ENCODE data around the gene CHN2. TPM values are rescaled to one million over a fixed set of nuclear protein-coding genes. Genes with fewer than 3 reads are reported as not detected.

CHN2 gene
- total RNA-seq, 4 donors from 2014 or later, result 7.6 to 25.9 (median 17.8) TPM

DNA sequence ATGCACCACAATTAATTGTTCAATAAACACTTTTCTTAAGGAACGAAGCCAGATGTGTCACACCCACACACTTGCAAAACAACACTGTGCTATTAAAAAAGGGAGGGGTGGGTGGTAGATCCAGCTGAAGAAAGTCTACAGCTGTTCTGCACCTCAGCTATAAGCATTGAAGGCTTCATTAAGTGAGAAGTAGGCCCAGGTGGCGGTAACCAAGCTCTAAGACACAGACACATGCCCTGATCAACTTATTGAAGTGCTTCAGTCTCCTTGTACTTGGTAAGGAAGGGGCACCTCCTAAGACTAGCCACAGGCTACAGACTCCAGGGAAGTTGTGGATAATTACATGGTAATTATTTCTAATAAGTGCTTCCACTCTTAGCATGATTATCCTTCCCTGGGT, 43.7 kb upstream of the CHN2 start:
- TF ChIP-seq, protein P1, sequence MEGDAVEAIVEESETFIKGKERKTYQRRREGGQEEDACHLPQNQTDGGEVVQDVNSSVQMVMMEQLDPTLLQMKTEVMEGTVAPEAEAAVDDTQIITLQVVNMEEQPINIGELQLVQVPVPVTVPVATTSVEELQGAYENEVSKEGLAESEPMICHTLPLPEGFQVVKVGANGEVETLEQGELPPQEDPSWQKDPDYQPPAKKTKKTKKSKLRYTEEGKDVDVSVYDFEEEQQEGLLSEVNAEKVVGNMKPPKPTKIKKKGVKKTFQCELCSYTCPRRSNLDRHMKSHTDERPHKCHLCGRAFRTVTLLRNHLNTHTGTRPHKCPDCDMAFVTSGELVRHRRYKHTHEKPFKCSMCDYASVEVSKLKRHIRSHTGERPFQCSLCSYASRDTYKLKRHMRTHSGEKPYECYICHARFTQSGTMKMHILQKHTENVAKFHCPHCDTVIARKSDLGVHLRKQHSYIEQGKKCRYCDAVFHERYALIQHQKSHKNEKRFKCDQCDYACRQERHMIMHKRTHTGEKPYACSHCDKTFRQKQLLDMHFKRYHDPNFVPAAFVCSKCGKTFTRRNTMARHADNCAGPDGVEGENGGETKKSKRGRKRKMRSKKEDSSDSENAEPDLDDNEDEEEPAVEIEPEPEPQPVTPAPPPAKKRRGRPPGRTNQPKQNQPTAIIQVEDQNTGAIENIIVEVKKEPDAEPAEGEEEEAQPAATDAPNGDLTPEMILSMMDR (IDR thresholded peaks at IDR 0.05), result no peak
- DNase-seq (ENCODE audit: low spot score) (no peak), ATAC-seq (ENCODE audit: low FRiP score) (no peak)

- TF ChIP-seq, protein P1 (IDR thresholded peaks at IDR 0.05), result no peak
- DNase-seq (ENCODE audit: low spot score) (no peak), ATAC-seq (ENCODE audit: low FRiP score) (no peak)
Observed at GRCh38 chr7:29154076-29154475, 40.5 kb upstream of the CHN2 start.

DNA sequence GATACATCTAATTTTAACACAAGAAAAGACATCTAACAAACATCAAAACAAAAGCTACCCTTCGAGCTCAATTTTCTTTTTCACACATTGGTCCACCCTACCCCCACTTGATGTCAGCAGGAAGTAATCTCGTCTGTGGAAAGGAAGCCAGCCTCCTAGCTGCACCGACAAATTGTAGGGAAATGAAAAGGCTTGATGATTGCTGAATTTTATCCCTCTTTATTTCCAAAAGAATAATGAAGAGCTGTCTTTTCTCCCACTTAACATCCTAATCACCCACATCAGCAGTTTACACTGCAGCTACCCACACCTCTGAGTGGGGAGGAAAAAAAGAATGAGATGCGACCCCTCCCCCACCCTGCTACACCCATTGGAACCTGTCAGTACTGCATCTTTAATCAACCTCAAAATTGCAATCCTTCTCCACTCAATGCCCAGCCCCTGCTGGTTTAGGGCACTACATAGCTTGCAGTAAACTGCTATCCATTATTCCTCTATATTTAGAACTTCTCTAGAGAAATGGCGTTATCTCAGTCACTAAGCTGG, 37.6 kb upstream of the CHN2 start:
- TF ChIP-seq, protein P1 (IDR thresholded peaks at IDR 0.05), result no peak
- ATAC-seq (ENCODE audit: low FRiP score) (no peak), DNase-seq (ENCODE audit: low spot score) (no peak)

DNA sequence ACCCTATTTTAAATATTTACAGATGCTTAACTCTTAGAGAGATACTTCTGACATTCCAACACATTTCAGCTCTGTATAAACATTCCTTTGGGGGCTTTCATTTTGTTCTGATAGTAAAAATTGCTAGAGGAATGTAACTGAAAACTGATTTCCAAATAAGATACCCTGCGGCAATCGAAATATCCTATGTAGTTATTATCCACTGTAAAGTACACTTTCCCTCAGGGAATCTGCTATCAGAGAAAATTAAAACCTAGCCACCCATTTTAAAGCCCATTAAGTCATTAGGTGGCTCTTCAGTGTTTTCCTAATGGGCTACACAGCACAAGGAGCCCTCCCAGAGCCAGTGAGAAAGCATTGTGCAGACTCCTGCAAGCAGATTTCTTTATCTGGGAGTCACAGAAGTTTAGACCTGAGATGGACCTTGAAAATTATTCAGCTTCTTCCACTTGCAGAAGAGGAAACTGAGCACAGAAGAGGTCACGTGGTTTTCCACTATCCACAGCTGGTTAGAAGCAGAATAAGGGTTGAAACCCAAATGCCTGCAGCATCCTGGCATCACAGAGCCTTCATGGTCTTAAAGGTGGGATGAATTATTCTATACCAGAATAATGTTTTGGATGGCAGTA, 35.7 kb upstream of the CHN2 start:
- DNase-seq (ENCODE audit: low spot score) (no peak), ATAC-seq (ENCODE audit: low FRiP score) (no peak)
- TF ChIP-seq, protein P1 (IDR thresholded peaks at IDR 0.05), result no peak

DNA sequence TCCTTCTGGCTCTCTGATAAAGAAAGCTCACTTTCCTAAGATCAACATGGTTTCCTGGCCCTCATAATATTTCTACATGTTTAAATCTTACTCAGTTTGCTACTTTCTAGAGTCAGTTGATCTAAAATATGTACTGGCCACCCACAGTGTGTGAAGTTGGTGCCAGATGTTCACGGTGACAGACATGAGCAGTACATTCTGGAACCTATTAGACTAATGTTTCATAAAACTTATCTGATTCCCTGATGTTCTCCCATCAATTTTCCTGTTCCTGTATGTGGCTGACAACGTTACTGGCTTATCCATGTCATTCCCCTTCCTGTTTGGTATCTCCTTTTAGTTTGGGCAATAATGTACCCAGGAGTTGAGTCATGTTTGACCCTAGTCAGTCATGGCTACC, 34.5 kb upstream of the CHN2 start:
- TF ChIP-seq, protein P1 (IDR thresholded peaks at IDR 0.05), result no peak
- ATAC-seq (ENCODE audit: low FRiP score) (no peak), DNase-seq (ENCODE audit: low spot score) (no peak)

GRCh38 chr7:29161231-29161630, 33.3 kb upstream of the CHN2 start:
- ATAC-seq (ENCODE audit: low FRiP score) (no peak), DNase-seq (ENCODE audit: low spot score) (no peak)
- TF ChIP-seq, protein P1 (IDR thresholded peaks at IDR 0.05), result no peak

DNA sequence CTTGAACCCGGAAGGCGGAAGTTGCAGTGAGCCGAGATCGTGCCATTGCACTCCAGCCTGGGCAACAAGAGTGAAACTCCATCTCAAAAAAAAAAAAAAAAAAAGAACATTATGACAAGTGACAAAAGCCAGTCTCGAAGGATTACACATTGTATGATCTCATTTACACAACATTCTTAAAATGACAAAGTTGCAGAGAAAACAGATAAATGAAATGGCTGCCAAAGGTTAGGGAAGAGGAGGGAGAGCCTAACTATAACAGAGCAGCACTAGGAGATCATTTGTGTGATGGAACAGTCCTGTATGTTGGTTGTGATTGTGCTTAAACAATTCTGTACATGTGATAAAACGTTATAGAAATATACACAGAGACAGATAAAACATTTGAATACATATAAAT, 32.0 kb upstream of the CHN2 start:
- DNase-seq (ENCODE audit: low spot score) (no peak), ATAC-seq (ENCODE audit: low FRiP score) (no peak)
- TF ChIP-seq, protein P1 (IDR thresholded peaks at IDR 0.05), result no peak

Data from omental fat pad (tissue), 4 donors.